ENCODE data around the gene TMEM233.
"Not testable (repeated sequence)": the region's sequence is repeated elsewhere in the genome, so short reads cannot be mapped to it uniquely, and the experiment has no call there.

Gene TMEM233

DNA sequence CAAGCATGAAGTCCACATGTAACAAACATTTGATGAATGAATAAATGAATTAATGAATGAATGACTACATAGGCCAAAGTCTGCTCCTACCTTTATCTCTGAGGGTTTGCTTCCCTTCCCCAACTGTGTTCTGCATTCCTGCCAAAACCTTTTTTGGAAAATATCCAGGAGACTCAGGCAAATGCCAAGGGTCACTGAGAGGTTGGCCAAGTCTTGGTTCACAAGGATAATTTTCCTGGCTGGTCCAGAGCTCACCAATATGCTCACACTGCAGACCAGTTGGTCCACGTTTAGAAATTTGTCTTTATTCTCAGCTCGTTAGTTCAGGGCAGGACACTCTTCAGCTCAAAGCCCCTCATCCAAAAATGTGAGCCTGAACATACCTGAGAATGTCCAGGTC is 10.2 kb downstream of the TMEM233 start:
- in situ Hi-C loops (cut with MboI; ENCODE audit: low sequenced_read_pairs), result no loop called here

DNA sequence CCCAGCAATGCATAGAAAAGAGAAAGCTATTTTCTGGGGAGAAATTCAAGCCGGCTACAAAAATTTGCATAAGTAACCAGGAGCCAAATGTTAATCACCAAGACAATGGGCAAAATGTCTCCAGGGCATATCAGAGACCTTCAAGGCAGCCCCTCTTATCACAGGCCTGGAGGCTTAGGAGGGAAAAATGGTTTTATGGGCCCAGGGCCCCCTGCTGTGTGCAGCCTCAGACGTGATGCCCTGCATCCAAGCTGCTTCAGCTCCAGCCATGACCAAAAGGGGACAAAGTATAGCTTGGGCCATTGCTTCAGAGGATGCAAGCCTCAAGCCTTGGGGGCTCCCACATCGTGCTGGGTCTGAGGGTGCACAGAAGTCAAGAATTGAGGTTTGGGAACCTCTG is 15.8 kb downstream of the TMEM233 start:
- in situ Hi-C loops (cut with MboI; ENCODE audit: low sequenced_read_pairs), result no loop called here

DNA sequence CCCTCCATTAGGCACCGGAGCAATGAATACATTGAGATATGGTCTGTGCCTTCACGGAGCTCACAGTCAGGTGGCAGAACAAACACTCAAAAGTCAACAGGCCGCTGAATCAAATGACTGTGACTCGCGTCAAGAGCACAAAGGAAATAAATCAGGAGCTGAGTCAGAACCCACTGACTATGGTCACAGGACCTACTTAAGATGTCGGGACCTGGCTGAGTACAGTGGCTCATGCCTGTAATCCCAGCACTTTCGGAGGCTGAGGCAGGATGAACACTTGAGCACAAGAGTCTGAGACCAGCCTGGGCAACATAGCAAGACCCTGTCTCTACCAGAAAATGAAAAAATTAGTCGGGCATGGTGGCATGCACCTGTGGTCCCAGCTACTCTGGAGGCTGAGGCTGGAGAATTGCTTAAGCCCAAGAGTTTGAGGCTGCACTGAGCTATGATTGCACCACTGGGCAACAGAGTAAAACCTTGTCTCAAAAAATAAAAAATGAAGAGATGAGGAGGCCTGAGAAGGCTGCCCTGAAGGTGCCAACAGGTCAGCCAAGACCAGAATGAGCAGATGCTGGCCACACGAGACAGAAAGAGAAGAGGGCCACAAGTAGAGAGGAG is 19.9 kb downstream of the TMEM233 start:
- in situ Hi-C loops (cut with MboI; ENCODE audit: low sequenced_read_pairs), result no loop called here

DNA sequence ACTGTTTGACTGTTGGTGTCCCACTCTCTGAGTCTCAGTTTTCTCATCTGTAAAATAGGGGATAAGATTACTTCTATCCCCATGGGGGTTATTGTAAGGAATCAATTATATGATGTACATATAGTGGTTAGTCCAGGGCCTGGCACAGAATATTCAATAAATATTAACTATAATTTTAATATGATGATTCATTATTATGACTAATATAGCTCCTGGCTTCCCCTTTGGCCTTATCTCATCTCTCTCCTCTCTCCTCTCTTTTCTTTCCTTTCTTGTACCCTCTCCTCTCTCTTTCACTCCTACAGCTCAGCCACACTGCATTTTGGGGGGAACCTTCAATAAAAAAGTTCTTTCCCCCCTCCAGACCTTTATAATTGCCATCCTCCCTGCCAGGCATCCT is 21.1 kb downstream of the TMEM233 start:
- in situ Hi-C loops (cut with MboI; ENCODE audit: low sequenced_read_pairs), result no loop called here

DNA sequence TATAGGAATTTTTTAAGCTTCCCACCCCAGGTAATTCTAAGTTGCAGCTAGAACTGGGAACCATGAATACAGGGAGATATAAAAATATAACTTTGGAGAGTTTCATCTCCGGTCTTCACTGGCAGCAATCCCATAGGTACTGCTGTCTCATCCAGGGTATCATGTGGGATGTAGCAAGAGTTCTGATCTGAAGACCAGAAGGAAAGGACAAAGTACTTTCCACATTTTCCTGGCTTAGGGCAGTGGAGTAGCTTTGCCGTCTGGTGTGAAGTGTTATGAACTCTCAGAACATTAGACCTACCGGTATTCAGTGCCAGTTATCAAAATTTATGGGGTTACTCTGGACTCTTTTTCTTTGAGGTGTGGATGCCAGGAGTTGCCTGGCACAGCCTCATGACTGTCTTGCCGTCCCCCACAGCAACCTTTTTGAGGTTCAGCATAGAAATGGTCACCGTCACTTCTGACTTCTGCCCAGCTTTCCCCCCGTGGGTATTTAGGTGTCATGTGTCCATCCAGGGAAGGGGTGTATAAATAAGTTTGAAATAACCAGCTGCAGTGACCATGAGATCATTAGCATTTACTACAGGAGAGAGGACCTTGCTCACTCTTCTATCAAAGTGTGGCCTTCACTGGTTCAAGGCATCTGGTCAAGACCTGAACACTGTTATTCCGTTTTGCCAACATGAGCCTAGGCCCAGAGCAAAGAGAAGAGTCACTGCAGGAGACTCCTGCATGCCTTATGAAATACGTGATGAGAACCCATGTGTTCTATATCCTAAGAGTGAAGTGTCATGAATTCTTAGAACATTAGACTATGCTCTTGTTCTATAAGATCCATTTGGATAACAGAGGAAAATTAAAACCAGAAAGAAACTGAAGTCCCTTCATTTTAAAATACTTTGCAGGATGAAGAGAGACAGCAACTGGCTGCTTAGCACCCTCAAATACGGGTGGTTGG is 22.2 kb downstream of the TMEM233 start:
- in situ Hi-C loops (cut with MboI; ENCODE audit: low sequenced_read_pairs), result no loop called here

DNA sequence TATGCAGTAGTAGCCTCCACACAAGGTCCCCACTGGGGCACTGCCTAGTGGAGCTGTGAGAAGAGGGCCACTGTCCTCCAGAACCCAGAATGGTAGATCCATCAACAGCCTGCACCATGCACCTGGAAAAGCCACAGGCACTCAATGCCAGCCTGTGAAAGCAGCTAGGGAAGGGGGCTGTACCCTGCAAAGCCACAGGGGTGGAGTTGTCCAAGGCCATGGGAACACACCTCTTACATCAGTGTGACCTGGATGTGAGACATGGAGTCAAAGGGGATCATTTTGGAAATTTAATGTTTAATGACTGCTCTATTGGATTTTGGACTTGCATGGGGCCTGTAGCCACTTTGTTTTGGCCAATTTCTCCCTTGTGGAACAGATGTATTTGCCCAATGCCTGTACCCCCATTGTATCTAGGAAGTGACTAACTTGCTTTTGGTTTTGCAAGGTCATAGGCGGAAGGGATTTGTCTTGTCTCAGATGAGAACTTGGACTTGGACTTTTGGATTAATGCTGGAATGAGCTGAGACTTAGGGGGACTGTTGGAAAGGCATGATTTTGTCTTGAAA is 24.8 kb downstream of the TMEM233 start:
- in situ Hi-C loops (cut with MboI; ENCODE audit: low sequenced_read_pairs), result not testable (repeated sequence)

DNA sequence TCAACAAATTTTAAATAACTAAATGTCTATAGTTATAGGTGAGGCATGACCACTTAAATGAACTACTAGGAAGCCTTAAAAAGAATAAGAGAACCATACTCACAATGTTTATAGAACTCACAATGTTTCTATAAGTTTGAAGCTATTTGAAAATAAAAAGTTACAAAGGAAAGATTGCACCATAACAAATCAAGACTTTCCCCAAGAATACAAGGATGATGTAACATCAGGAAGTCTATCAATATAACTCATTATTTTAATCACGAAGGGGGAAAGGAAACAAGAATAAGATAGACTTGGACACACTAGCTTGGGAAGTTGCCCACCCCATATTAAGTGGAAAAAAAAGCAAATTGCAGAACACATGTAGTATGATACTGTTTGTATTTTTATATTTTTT is 26.9 kb downstream of the TMEM233 start:
- in situ Hi-C loops (cut with MboI; ENCODE audit: low sequenced_read_pairs), result no loop called here

DNA sequence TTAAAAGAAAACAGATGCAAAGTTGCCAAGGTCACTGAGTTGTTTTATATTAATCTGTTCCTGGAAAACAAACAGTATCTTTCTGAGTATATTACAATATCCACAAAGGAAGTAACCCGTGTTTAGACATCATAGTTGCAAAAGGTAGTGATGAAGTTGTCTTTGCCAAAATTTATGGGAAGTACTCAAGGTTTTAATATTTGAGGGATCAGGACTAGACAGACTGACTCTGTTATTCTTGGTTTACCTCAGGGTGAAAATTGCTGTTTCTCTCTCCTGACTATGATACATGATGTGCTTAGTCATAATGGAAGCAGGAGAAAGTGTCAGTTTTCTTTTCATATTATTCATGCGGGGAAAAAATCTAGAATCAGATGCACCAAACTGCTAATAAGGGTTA is 28.3 kb downstream of the TMEM233 start:
- in situ Hi-C loops (cut with MboI; ENCODE audit: low sequenced_read_pairs), result no loop called here

DNA sequence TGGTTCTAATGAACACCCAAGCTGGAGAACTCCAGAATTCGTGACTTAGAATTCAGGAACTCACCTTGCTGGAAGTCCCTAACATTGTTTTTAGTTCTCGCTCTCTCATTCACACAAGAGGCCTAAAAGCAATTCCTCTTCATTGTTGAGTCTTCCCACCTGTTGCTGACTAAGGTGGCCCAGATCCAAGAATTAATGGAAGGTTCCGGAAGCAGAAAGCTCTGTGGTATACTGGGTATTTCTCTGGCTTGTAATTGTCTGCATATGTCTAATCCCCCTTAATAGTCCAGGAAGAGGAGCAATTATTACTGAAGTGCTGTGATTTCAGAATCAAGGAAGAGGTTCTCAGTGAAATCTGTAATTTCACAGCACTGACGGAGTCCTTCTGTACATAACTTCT is 31.4 kb downstream of the TMEM233 start:
- in situ Hi-C loops (cut with MboI; ENCODE audit: low sequenced_read_pairs), result no loop called here

DNA sequence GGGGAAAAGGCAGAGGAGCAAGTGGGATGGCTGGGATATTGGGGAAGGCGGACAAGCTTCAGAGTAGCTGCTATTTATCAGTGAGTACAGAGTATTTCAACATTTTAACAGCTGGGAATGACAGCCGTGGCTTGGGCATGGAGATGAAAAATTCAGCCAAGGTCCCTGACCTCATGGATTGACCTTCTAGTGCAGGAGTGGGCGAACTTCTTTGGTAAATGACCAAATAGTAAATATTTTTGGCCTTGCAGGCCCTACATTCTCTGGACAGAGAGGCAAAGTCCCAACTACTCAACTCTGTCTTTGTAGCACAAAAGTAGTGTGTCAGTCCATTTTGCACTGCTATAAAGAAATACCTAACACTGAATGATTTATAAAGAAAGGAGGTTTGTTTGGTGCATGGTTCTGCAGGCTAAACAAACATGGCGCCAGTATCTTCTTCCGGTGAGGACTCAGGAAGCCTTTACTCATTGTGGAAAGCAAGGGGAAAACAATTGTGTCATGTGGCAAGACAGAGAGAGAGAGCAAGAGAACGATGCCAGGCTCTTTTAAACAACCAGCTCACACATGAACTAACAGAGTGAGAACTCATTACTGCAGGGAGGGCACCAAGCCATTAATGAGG is 33.6 kb downstream of the TMEM233 start:
- in situ Hi-C loops (cut with MboI; ENCODE audit: low sequenced_read_pairs), result no loop called here

DNA sequence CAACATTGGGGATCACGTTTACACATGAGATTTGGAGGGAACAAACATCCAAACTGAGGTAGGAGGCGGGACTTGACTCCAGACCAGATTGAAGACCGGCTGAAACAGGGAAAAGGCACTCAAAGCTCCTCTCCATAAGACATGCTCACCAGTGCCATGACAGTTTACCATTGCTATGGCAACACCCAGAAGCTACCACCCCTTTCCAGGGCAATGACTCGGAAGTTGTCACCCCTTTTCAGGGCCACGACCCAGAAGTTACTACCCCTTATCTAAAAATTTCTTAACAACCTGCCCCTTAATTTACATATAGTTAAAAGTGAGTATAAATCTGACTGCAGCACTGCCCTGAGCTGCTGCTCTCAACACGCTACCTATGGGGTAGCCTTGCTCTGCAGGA is 34.1 kb downstream of the TMEM233 start:
- in situ Hi-C loops (cut with MboI; ENCODE audit: low sequenced_read_pairs), result no loop called here

DNA sequence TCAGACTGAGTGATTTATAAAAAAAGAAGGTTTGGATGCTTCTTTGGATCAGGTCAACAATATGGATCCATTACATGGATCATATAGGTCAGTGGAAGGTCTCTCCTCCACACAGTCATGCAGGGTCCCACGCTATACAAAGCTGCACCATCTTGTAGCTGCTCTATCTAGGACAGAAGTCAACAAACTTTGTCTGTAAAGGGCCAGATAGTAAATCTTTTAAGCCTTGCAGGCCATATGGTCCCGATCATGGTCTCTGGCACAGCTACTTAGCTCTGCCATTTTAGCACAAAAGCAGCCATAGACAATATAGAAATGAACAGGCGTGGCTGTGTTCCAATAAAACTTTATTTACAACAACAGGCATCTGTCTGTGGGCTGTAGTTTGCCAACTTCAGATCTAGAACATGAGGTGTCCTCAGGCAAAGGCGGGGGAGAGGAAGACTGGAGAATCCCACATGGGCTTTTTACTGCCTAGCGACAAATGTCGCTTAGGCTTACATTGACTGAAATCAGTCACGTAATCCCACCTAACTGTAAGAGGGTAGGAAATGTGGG is 36.7 kb downstream of the TMEM233 start:
- in situ Hi-C loops (cut with MboI; ENCODE audit: low sequenced_read_pairs), result no loop called here

DNA sequence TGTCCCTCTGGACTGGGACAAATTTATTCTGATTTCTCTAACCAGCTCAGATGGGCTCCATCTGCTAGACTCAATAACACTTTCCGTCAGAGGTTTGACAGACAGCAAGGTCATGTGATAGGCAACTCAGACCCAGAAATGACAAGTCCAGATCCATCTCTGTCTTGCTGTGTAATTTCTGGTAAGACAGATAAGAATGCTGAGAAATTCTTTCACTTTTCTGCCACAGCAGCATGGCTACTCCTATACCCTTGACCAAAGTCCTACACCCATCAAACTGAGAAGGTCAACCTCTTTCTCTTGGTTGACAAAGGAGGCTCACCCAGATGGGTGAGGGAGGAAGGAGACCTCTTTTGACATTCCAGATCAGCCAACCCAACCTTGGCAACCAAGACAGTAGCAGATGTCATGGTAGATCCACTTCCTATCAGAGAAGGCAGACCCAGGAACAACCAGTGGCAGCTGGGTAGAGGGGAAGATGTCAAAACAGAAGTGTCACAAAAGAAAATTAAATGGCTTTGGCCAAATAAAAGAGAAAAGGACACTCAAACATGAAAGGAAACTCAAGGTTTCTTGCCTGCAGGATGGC is 37.5 kb downstream of the TMEM233 start:
- in situ Hi-C loops (cut with MboI; ENCODE audit: low sequenced_read_pairs), result no loop called here

DNA sequence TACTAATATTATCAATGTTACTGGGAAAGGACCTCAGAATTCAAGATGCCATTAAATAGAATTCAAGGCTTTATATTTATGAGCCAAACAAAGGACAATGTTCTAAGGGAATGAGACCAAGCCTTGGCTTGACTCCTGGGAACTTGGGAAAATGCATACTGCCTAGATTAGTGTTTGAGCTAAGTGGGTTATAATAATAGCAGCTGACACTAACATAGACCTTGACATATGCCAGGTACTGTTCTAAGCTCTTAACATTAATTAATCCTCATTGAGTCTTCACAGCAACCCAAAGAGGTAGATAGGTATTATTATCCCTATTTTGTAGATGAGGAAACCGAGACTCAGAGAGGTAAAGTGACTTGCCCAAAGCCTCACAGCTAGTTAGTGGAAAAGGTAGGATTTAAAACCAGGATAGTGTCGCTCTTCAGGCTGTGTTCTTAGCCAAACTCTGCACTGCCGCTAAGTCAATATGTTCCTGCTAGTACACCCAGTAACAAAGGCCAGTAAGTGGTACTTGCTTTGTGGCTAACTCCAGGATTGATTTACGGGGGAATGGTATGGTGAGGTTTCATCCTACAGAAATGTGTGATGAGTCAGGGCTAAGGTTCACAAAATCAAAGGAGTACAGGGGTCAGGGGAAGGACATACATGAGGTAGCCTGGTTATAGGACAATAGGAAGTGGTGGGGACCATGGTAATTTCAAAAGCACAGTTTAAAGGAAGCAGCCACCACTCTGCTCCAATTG is 38.5 kb downstream of the TMEM233 start:
- in situ Hi-C loops (cut with MboI; ENCODE audit: low sequenced_read_pairs), result no loop called here

DNA sequence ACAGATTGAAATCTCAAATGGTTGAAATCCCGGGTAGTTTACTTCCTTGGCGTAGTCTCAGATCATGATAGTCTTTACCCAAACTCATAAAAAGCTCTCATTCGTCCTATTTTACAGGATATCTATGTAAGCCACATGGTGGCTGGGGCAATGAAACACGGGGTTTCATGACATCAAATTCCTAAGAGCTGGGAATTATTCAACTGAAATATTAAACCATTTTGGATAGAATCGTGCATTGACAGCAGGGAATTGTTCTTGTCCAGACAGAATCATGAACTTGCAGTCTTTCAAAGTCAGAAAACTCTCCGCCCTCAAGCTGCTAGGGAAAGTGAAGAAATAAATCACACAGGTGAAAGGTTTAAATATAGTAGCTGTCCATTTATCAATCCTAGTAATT is 41.2 kb downstream of the TMEM233 start:
- in situ Hi-C loops (cut with MboI; ENCODE audit: low sequenced_read_pairs), result no loop called here

DNA sequence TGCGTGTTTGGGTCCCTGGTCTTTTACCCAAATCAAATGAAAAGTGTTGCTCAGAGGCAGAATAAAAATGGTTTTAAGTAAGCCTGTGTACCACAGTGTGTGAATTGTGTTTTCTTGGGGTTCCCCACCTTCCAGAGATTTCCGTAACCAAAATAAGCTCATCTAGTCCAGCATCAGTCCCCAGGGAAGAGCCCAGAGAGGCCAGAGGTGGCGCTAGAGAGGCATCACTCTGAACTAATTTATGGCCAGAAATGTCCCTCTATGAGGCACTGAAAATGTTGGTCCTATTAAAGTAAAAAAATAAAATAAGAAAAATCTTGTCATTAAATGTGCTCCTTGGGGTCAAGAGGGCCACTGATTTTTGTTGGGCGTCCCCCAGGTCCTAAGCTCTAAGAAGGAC is 49.4 kb downstream of the TMEM233 start:
- in situ Hi-C loops (cut with MboI; ENCODE audit: low sequenced_read_pairs), result no loop called here

DNA sequence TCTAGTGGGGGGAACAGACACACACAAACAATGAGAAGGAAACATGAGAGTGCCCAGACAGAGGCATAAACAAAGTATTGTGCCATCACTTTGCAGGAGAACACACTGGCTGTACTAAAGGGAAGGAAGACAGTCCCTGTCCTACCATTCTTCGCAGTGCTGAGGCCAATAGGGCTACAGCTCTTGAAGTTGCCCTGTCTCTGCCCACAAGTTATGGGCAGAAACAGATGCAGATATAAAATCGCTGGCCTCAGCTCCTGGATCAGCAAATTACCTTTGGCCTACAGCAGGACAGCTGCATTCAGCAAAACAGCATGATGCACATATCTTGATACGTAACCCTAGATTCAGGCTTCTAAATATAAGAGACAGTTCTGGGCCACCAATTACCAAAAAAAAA is 51.4 kb downstream of the TMEM233 start:
- in situ Hi-C loops (cut with MboI; ENCODE audit: low sequenced_read_pairs), result no loop called here

DNA sequence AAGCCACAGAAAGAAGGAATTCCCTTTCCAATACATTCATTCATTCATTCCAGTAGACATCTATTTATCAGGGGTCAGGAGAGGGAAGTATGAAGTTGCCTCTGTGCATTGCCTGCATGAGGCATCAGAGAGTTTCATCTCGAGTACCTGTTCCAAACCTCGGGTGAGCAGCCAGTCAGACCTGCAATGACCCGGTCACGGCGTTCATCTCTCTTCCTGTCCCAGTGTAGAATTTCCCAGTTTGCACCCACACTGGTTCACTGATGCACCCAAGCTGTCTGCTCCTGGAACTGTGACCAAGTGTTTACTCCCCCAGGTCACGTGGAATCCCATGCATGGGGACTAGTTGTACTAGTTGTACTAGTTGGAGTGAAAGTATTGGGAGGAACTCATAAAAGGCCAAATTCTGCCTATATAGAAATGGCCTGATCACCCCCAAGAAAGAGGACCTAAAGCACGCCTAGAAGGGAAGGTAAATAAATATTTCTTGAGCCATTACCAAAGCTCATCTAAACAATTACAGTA is 52.0 kb downstream of the TMEM233 start:
- in situ Hi-C loops (cut with MboI; ENCODE audit: low sequenced_read_pairs), result no loop called here

DNA sequence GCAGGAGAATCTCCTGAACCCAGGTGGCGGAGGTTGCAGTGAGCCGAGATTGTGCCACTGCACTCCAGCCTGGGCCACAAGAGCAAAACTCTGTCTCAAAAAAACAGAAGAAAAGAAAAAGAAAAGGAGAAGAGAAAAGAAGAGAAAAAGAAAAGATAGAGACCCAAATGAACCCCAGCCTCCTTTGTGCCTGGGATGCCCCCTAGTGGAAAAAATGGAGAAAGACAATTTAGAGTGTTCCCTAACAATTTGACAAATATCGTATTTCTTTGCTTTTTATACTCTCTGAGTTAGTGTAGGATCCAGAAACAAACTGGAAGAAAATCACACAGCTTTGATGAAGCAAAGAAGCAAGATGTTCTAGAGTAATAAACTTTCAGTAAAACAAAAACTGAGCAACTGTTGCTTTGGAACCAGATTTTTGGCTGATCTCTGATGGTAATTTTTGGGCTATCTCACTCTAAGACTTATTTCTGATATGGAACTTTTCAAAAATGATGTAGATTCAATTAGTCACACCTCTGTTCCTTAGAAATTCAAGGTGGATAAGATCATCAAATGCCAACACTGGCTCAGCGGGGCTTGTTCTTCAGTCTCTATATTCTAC is 55.7 kb downstream of the TMEM233 start:
- in situ Hi-C loops (cut with MboI; ENCODE audit: low sequenced_read_pairs), result no loop called here

DNA sequence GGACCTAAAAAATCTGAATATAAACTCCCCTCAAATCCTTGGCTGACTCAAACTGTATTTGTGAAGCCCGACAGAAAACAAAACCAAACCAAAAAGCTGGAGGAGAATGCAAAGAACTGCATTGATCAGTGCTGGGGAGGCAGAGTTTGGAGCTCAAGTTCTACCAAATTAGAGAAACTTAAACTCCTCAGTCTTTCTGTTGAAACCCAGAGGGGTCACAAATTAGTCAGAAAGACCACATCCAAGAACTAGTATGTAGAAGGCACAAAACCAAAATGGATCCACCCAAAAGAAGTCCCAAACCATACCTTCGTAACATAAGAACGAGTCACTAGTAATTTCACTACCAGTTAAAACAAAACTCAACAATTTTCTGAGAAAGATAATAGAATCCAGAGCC is 59.1 kb downstream of the TMEM233 start:
- in situ Hi-C loops (cut with MboI; ENCODE audit: low sequenced_read_pairs), result no loop called here
